A673 (cell line): ENCODE data around the gene ARHGAP6. TPM values are rescaled to one million over a fixed set of nuclear protein-coding genes. Genes with fewer than 3 reads are reported as not detected.

ENCODE experiments used
- BruUV-seq: library from RNA; stranded (reverse); fragments of 400-500 nt; replicated peaks from 2 replicates; lab custom pipeline; 2021; lab: Mats Ljungman, UMichigan
- CTCF ChIA-PET: fragments of 300-600 bp; sonication (Branson Sonifier 250); formaldehyde crosslinking; loops from one replicate; lab custom pipeline; 2022; ENCODE audit warnings: antibody characterized with exemption; lab: Charles Lee
- POLR2A ChIA-PET: fragments of 300-600 bp; sonication (Branson Sonifier 250); formaldehyde crosslinking; loops from one replicate; lab custom pipeline; 2022; ENCODE audit warnings: antibody characterized with exemption; ENCODE audit not compliant: low non-redundant PET; lab: Charles Lee
- DNase-seq: peaks from one replicate; pipeline ENCODE4 v3.0.0-alpha.2; 2015; ENCODE audit warnings: low spot score
- H3K27ac ChIP-seq: fragments of 200-600 bp; sonication (generic); 2 replicates; pipeline ENCODE4 v1.5.1; 2016; ENCODE audit warnings: mixed run types, low read depth, mild to moderate bottlenecking, mixed read lengths, antibody characterized with exemption, low read length; ENCODE audit not compliant: poor library complexity, severe bottlenecking
- H3K27me3 ChIP-seq: fragments of 200-600 bp; sonication (generic); replicated peaks from 2 replicates; pipeline ENCODE4 v1.6.1; 2017; ENCODE audit warnings: mixed run types, low read depth, mild to moderate bottlenecking, mixed read lengths, antibody characterized with exemption, low read length; ENCODE audit not compliant: insufficient read depth, poor library complexity
- H3K36me3 ChIP-seq: fragments of 200-600 bp; sonication (generic); 2 replicates; pipeline ENCODE4 v1.6.1; 2016; ENCODE audit warnings: mixed run types, mild to moderate bottlenecking, mixed read lengths, antibody characterized with exemption, low read length; ENCODE audit not compliant: insufficient read depth, poor library complexity, severe bottlenecking
- H3K4me1 ChIP-seq: fragments of 200-600 bp; sonication (generic); 2 replicates; pipeline ENCODE4 v1.6.1; 2017; ENCODE audit warnings: mixed run types, mild to moderate bottlenecking, mixed read lengths, antibody characterized with exemption, low read length; ENCODE audit not compliant: insufficient read depth, poor library complexity, severe bottlenecking
- H3K4me3 ChIP-seq: fragments of 200-600 bp; sonication (generic); 2 replicates; pipeline ENCODE4 v1.5.1; 2016; ENCODE audit warnings: low read depth, mixed run types, mild to moderate bottlenecking, mixed read lengths, low read length; ENCODE audit not compliant: poor library complexity, severe bottlenecking
- H3K9me3 ChIP-seq: fragments of 200-600 bp; sonication (generic); 2 replicates; pipeline ENCODE4 v1.6.1; 2016; ENCODE audit warnings: mixed run types, low read depth, mild to moderate bottlenecking, mixed read lengths, antibody characterized with exemption, low read length; ENCODE audit not compliant: poor library complexity, severe bottlenecking
- EZH2 ChIP-seq: fragments of 200-600 bp; sonication (generic); IDR thresholded peaks from 2 replicates; pipeline ENCODE4 v1.6.1; 2017; ENCODE audit warnings: borderline replicate concordance, low read depth, mild to moderate bottlenecking, mixed read lengths, antibody characterized with exemption, low read length; ENCODE audit not compliant: poor library complexity, severe bottlenecking
- intact Hi-C: fragments of 100-400 bp; cut with micrococcal nuclease; formaldehyde crosslinking; loops from one replicate; pipeline ENCODE4 v1.10.0; 2022; ENCODE audit not compliant: unreplicated experiment
- total RNA-seq: library from RNA; stranded (reverse); gene quantifications from 2 replicates; pipeline ENCODE4 v1.2.3, GENCODE V29; 2021
- TF ChIP-seq, protein P1 (sequence below): fragments of 300-800, 200-600 bp; sonication (generic); conservative IDR thresholded peaks from 2 replicates; pipeline ENCODE4 v1.5.1; 2017; ENCODE audit warnings: low read depth, mild to moderate bottlenecking, antibody characterized with exemption, low read length, moderate library complexity, mixed read lengths

Gene ARHGAP6
- total RNA-seq, 1 experiment from 2014 or later, result not detected

- intact Hi-C loops, result no loop called here
- Histone ChIP-seq H3K27me3 (no peaks in the 10 kb centered on the region), H3K27ac (no peak overlapping the region), H3K4me1 (no peaks in the 10 kb centered on the region), H3K36me3 (no peaks in the 10 kb centered on the region), H3K4me3 (no peak overlapping the region), H3K9me3 (no peaks in the 10 kb centered on the region)
- POLR2A ChIA-PET, result no interaction called here
- no TSS peak for BruUV-seq
- no peak for DNase-seq
- TF ChIP-seq, protein P1, sequence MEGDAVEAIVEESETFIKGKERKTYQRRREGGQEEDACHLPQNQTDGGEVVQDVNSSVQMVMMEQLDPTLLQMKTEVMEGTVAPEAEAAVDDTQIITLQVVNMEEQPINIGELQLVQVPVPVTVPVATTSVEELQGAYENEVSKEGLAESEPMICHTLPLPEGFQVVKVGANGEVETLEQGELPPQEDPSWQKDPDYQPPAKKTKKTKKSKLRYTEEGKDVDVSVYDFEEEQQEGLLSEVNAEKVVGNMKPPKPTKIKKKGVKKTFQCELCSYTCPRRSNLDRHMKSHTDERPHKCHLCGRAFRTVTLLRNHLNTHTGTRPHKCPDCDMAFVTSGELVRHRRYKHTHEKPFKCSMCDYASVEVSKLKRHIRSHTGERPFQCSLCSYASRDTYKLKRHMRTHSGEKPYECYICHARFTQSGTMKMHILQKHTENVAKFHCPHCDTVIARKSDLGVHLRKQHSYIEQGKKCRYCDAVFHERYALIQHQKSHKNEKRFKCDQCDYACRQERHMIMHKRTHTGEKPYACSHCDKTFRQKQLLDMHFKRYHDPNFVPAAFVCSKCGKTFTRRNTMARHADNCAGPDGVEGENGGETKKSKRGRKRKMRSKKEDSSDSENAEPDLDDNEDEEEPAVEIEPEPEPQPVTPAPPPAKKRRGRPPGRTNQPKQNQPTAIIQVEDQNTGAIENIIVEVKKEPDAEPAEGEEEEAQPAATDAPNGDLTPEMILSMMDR, result no peak
- TF ChIP-seq EZH2, result no peak
- CTCF ChIA-PET, result no interaction called here
Observed at GRCh38 chrX:11540532-11541377, 125.0 kb downstream of the ARHGAP6 start.

GRCh38 chrX:11537141-11537540 lies 128.6 kb downstream of the ARHGAP6 start:
- Histone ChIP-seq H3K36me3 (no peaks in the 10 kb centered on the region), H3K9me3 (no peaks in the 10 kb centered on the region), H3K4me1 (no peaks in the 10 kb centered on the region), H3K4me3 (no peak overlapping the region), H3K27me3 (no peaks in the 10 kb centered on the region), H3K27ac (no peak overlapping the region)
- intact Hi-C loops, result loop anchor here (10.0 kb wide), 1 partner anchor 368 kb away; no protein-coding TSS in a partner anchor
- no TSS peak for BruUV-seq
- DNase-seq, result no peak
- ChIA-PET CTCF (no interaction called here), POLR2A (no interaction called here)
- TF ChIP-seq, protein P1, result no peak
- TF ChIP-seq EZH2, result no peak

GRCh38 chrX:11535156-11535919 lies 130.4 kb downstream of the ARHGAP6 start:
- no peak overlapping the region for H3K4me3 ChIP-seq
- DNase-seq, result no peak
- H3K27ac ChIP-seq, result no peak overlapping the region
- no peaks in the 10 kb centered on the region for H3K36me3 ChIP-seq
- TF ChIP-seq EZH2, result no peak
- TF ChIP-seq, protein P1, result no peak
- ChIA-PET CTCF (no interaction called here), POLR2A (no interaction called here)
- no peaks in the 10 kb centered on the region for H3K4me1 ChIP-seq
- no TSS peak for BruUV-seq
- H3K27me3 ChIP-seq, result no peaks in the 10 kb centered on the region
- H3K9me3 ChIP-seq, result no peaks in the 10 kb centered on the region
- intact Hi-C loops, result loop anchor here (10.0 kb wide), 1 partner anchor 369 kb away; no protein-coding TSS in a partner anchor
